PC-3 (cell line): Measurements from ENCODE around the gene NFKBIL1. TPM values are rescaled to one million over a fixed set of nuclear protein-coding genes. Genes with fewer than 3 reads are reported as not detected.

Source experiments
- ATAC-seq: fragments of 200-7000 bp; cut with Tn5 transposase; 2 replicates; pipeline ENCODE4 v1.9.1; 2020; ENCODE audit warnings: mild to moderate bottlenecking, moderate library complexity
- BruUV-seq: library from RNA; stranded (reverse); fragments of 400-500 nt; replicated peaks from 2 replicates; lab custom pipeline; 2021; lab: Mats Ljungman, UMichigan
- CTCF ChIA-PET: fragments of 300-600 bp; sonication (Branson Sonifier 250); formaldehyde crosslinking; loops from one replicate; lab custom pipeline; 2022; ENCODE audit warnings: antibody characterized with exemption; lab: Charles Lee
- POLR2A ChIA-PET: fragments of 300-600 bp; sonication (Branson Sonifier 250); formaldehyde crosslinking; loops from one replicate; lab custom pipeline; 2022; ENCODE audit warnings: antibody characterized with exemption; ENCODE audit not compliant: unreplicated experiment; lab: Charles Lee
- DNase-seq: peaks from one replicate; pipeline ENCODE4 v3.0.0-alpha.2; 2015
- H2AFZ ChIP-seq: fragments of 300-600 bp; sonication (generic); 2 replicates; pipeline ENCODE4 v1.6.0; 2016; ENCODE audit warnings: antibody characterized with exemption, low read length
- H3F3A ChIP-seq: fragments of 300-600 bp; sonication (generic); one replicate; pipeline ENCODE4 v1.6.0; 2017; ENCODE audit warnings: antibody characterized with exemption, low read length, control low read depth, mild to moderate bottlenecking; ENCODE audit not compliant: unreplicated experiment
- H3K27ac ChIP-seq: fragments of 300-600 bp; sonication (generic); 2 replicates; pipeline ENCODE4 v1.5.1; 2016; ENCODE audit warnings: mild to moderate bottlenecking, low read length
- H3K27me3 ChIP-seq: fragments of 300-600 bp; sonication (generic); 2 replicates; pipeline ENCODE4 v1.6.1; 2016; ENCODE audit warnings: low read length, mixed read lengths
- H3K36me3 ChIP-seq: fragments of 300-600 bp; sonication (generic); 2 replicates; pipeline ENCODE4 v1.6.1; 2016; ENCODE audit warnings: low read depth, mixed run types, low read length, mixed read lengths
- H3K4me1 ChIP-seq: fragments of 300-600 bp; sonication (generic); 2 replicates; pipeline ENCODE4 v1.5.1; 2016; ENCODE audit warnings: low read length; ENCODE audit not compliant: insufficient read depth
- H3K4me2 ChIP-seq: fragments of 300-600 bp; sonication (generic); 2 replicates; pipeline ENCODE4 v1.6.0; 2016; ENCODE audit warnings: low read length
- H3K4me3 ChIP-seq: fragments of 300-600 bp; sonication (generic); 2 replicates; pipeline ENCODE4 v1.5.1; 2016; ENCODE audit warnings: mild to moderate bottlenecking, low read length, mixed read lengths
- H3K79me2 ChIP-seq: fragments of 300-600 bp; sonication (generic); 2 replicates; pipeline ENCODE4 v1.6.1; 2017; ENCODE audit warnings: low read length, mixed read lengths
- H3K9ac ChIP-seq: fragments of 300-600 bp; sonication (generic); 2 replicates; pipeline ENCODE4 v1.6.0; 2016; ENCODE audit warnings: mild to moderate bottlenecking, low read length
- H3K9me2 ChIP-seq: fragments of 300-600 bp; sonication (generic); replicated peaks from 2 replicates; pipeline ENCODE4 v1.6.1; 2016; ENCODE audit warnings: mixed run types, low read length, mixed read lengths
- H3K9me3 ChIP-seq: fragments of 300-600 bp; sonication (generic); 2 replicates; pipeline ENCODE4 v1.6.1; 2016; ENCODE audit warnings: low read length, mixed read lengths
- H4K20me1 ChIP-seq: fragments of 300-600 bp; sonication (generic); 2 replicates; pipeline ENCODE4 v1.6.1; 2016; ENCODE audit warnings: low read length, mixed read lengths
- EZH2 ChIP-seq: fragments of 300-600 bp; sonication (generic); IDR thresholded peaks from one replicate; pipeline ENCODE4 v1.6.1; 2017; ENCODE audit warnings: antibody characterized with exemption, mild to moderate bottlenecking, low read length; ENCODE audit not compliant: unreplicated experiment
- EZH2phosphoT487 ChIP-seq: fragments of 300-600 bp; sonication (generic); IDR thresholded peaks from 2 replicates; pipeline ENCODE4 v1.6.1; 2018; ENCODE audit warnings: mild to moderate bottlenecking, antibody characterized with exemption, low read length, borderline replicate concordance
- intact Hi-C: fragments of 100-400 bp; cut with micrococcal nuclease; formaldehyde crosslinking; loops from 2 replicates; pipeline ENCODE4 v1.9.0; 2023
- total RNA-seq: library from RNA; depleted of rRNA; stranded (reverse); fragments of >200 nt; gene quantifications from 2 replicates; pipeline ENCODE4 v1.2.3, GENCODE V29; 2014
- TF ChIP-seq, protein P1 (sequence below): fragments of 300-600 bp; sonication (generic); conservative IDR thresholded peaks from 2 replicates; pipeline ENCODE4 v1.5.1; 2017; ENCODE audit warnings: antibody characterized with exemption, low read depth, mild to moderate bottlenecking, low read length

NFKBIL1 gene
- total RNA-seq, 1 experiment from 2014 or later: 38.2 TPM

DNA sequence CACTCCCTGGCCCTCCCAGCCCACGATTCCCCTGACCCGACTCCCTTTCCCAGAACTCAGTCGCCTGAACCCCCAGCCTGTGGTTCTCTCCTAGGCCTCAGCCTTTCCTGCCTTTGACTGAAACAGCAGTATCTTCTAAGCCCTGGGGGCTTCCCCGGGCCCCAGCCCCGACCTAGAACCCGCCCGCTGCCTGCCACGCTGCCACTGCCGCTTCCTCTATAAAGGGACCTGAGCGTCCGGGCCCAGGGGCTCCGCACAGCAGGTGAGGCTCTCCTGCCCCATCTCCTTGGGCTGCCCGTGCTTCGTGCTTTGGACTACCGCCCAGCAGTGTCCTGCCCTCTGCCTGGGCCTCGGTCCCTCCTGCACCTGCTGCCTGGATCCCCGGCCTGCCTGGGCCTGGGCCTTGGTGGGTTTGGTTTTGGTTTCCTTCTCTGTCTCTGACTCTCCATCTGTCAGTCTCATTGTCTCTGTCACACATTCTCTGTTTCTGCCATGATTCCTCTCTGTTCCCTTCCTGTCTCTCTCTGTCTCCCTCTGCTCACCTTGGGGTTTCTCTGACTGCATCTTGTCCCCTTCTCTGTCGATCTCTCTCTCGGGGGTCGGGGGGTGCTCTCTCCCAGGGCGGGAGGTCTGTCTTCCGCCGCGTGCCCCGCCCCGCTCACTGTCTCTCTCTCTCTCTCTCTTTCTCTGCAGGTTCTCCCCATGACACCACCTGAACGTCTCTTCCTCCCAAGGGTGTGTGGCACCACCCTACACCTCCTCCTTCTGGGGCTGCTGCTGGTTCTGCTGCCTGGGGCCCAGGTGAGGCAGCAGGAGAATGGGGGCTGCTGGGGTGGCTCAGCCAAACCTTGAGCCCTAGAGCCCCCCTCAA is 24.9 kb downstream of the NFKBIL1 start, which contains the start of gene LTA:
TSS of gene LTA (plus strand) at position 249 of the 871 bp plus-strand sequence. CDS start at position 703, 454 bp downstream.
- Histone ChIP-seq H3K9ac (no peak within 1 kb of the TSS), H3K9me3 (no peaks in the 10 kb centered on the region), H3F3A (no peaks in the 10 kb centered on the region), H4K20me1 (no peaks in the 10 kb centered on the region), H3K27me3 (no peaks in the 10 kb centered on the region), H3K4me2 (no peak within 1 kb of the TSS), H3K36me3 (no peaks in the 10 kb centered on the region), H3K4me1 (no peaks in the 10 kb centered on the region), H3K79me2 (no peaks in the 10 kb centered on the region), H3K4me3 (no peak within 1 kb of the TSS), H3K27ac (no peak within 1 kb of the TSS), H3K9me2 (no peaks in the 10 kb centered on the region), H2AFZ (no peak within 1 kb of the TSS)
- TF ChIP-seq EZH2 (no peak), EZH2phosphoT487 (no peak)
- TF ChIP-seq, protein P1, sequence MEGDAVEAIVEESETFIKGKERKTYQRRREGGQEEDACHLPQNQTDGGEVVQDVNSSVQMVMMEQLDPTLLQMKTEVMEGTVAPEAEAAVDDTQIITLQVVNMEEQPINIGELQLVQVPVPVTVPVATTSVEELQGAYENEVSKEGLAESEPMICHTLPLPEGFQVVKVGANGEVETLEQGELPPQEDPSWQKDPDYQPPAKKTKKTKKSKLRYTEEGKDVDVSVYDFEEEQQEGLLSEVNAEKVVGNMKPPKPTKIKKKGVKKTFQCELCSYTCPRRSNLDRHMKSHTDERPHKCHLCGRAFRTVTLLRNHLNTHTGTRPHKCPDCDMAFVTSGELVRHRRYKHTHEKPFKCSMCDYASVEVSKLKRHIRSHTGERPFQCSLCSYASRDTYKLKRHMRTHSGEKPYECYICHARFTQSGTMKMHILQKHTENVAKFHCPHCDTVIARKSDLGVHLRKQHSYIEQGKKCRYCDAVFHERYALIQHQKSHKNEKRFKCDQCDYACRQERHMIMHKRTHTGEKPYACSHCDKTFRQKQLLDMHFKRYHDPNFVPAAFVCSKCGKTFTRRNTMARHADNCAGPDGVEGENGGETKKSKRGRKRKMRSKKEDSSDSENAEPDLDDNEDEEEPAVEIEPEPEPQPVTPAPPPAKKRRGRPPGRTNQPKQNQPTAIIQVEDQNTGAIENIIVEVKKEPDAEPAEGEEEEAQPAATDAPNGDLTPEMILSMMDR: no peak
- intact Hi-C loops: no loop called here
- DNase-seq (no peak), ATAC-seq (no peak)
- BruUV-seq: no TSS peak
- CTCF ChIA-PET: no interaction called here
- POLR2A ChIA-PET: no interaction called here

DNA sequence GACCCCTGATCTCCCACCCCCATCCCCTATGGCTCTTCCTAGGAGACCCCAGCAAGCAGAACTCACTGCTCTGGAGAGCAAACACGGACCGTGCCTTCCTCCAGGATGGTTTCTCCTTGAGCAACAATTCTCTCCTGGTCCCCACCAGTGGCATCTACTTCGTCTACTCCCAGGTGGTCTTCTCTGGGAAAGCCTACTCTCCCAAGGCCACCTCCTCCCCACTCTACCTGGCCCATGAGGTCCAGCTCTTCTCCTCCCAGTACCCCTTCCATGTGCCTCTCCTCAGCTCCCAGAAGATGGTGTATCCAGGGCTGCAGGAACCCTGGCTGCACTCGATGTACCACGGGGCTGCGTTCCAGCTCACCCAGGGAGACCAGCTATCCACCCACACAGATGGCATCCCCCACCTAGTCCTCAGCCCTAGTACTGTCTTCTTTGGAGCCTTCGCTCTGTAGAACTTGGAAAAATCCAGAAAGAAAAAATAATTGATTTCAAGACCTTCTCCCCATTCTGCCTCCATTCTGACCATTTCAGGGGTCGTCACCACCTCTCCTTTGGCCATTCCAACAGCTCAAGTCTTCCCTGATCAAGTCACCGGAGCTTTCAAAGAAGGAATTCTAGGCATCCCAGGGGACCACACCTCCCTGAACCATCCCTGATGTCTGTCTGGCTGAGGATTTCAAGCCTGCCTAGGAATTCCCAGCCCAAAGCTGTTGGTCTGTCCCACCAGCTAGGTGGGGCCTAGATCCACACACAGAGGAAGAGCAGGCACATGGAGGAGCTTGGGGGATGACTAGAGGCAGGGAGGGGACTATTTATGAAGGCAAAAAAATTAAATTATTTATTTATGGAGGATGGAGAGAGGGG is 26.1 kb downstream of the NFKBIL1 start:
- no peak for ATAC-seq
- Histone ChIP-seq H3K9me3 (no peaks in the 10 kb centered on the region), H3K27me3 (no peaks in the 10 kb centered on the region), H3K9me2 (no peaks in the 10 kb centered on the region), H3K4me2 (no peak overlapping the region), H4K20me1 (no peaks in the 10 kb centered on the region), H3F3A (no peaks in the 10 kb centered on the region), H3K9ac (no peak overlapping the region), H3K36me3 (no peaks in the 10 kb centered on the region), H3K27ac (no peak overlapping the region), H3K4me3 (no peak overlapping the region), H2AFZ (no peak overlapping the region), H3K79me2 (no peaks in the 10 kb centered on the region), H3K4me1 (0 out of 2 replicates have a peak, but pooled peaks cover 5% of the 10 kb centered on the region)
- POLR2A ChIA-PET: no interaction called here
- CTCF ChIA-PET: no interaction called here
- TF ChIP-seq EZH2phosphoT487 (no peak), EZH2 (no peak)
- TF ChIP-seq, protein P1: no peak
- intact Hi-C loops: no loop called here
- BruUV-seq: no TSS peak
- no peak for DNase-seq
